ENCODE results near the gene MEIS2. TPM values are rescaled to one million over a fixed set of nuclear protein-coding genes. Genes with fewer than 3 reads are reported as not detected.

Gene MEIS2
- total and polyA plus RNA-seq, 2 experiments from 2014 or later: 0.27 TPM; not detected in 1

GRCh38 chr15:37105029-37105428 is 4.7 kb upstream of the MEIS2 start:
- TF ChIP-seq ZNF331 (CRISPR knock-in tag; IDR thresholded peaks at IDR 0.05; ENCODE audit: low read depth) (no peak), EZH2 (IDR thresholded peaks at IDR 0.05; ENCODE audit: low read depth, unreplicated experiment) (peak; percentile 22), CREB1 (CRISPR knock-in tag; IDR thresholded peaks at IDR 0.05; ENCODE audit: low read depth) (no peak), STAT1 (IDR thresholded peaks at IDR 0.05; ENCODE audit: unreplicated experiment) (no peak), ZNF462 (CRISPR knock-in tag; IDR thresholded peaks at IDR 0.05) (no peak)
- no peak for DNase-seq (ENCODE audit: low spot score)
- no peak overlapping the region for H2AFZ ChIP-seq
- H3K27me3 ChIP-seq (ENCODE audit: insufficient read depth): peaks cover 82% of the 10 kb centered on the region
- ATAC-seq: no peak
- peaks cover 25% of the 10 kb centered on the region for H3F3A ChIP-seq (replicated peaks; ENCODE audit: low read depth)
- Mint-ChIP-seq H3K36me3 (ENCODE audit: low read depth) (no peaks in the 10 kb centered on the region), H3K27me3 (ENCODE audit: insufficient read depth, low read depth, poor library complexity) (peaks cover 97% of the 10 kb centered on the region), H3K4me1 (peaks cover 58% of the 10 kb centered on the region), H3K9me3 (no peaks in the 10 kb centered on the region; the same call in 1 of the 3 replicates), H3K27ac (no peak overlapping the region), H3K4me3 (no peak overlapping the region)
- H3K36me3 ChIP-seq (ENCODE audit: insufficient read depth): no peaks in the 10 kb centered on the region
- peaks cover 63% of the 10 kb centered on the region for H3K4me1 ChIP-seq (ENCODE audit: insufficient read depth)
- no peaks in the 10 kb centered on the region; the same call in 1 of the 2 replicates for H4K20me1 ChIP-seq (replicated peaks; ENCODE audit: insufficient read depth)
- no peak overlapping the region for H3K27ac ChIP-seq (ENCODE audit: low read depth)
- no peaks in the 10 kb centered on the region for H3K9me2 ChIP-seq (ENCODE audit: insufficient read depth)
- H3K79me2 ChIP-seq (replicated peaks; ENCODE audit: insufficient read depth): no peaks in the 10 kb centered on the region
- H3K4me3 ChIP-seq: no peak overlapping the region
- H3K4me2 ChIP-seq: peak overlapping the region; percentile 70

DNA sequence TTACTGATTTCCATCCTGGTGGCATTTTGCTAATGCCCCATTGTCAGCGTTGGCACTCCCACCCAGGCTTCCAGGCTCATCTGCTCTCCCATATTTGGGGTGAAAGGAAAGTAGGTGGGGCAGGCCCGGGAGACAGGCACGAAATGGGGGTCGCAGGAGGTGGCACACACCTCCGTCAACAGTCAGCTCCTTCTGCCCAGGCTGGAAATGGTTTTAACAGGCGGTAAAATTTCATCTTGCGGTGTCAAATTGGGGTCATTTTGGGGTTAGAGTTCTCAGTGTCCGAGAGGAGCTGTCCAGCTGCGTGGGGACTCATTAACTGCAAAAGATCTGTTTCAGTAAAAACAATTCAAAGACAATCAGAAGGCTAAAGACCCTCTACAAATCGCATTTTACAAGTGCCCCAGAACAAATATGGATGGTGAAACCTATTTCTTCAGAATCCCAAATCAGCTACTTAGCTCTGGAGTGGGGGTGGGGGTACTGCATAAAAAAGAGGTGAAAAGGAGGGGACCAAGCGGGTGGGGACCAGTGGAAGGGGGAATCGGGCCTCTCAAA is 4.2 kb upstream of the MEIS2 start:
- peaks cover 97% of the 10 kb centered on the region for H3K27me3 Mint-ChIP-seq (ENCODE audit: insufficient read depth, low read depth, poor library complexity)
- no peaks in the 10 kb centered on the region; the same call in 1 of the 3 replicates for H3K9me3 Mint-ChIP-seq
- H3F3A ChIP-seq (replicated peaks; ENCODE audit: low read depth): peaks cover 29% of the 10 kb centered on the region
- H3K36me3 Mint-ChIP-seq (ENCODE audit: low read depth): no peaks in the 10 kb centered on the region
- H2AFZ ChIP-seq: no peak overlapping the region
- H3K4me1 Mint-ChIP-seq: peaks cover 56% of the 10 kb centered on the region
- peaks cover 82% of the 10 kb centered on the region for H3K27me3 ChIP-seq (ENCODE audit: insufficient read depth)
- no peaks in the 10 kb centered on the region for H3K9me2 ChIP-seq (ENCODE audit: insufficient read depth)
- peak overlapping the region; percentile 7; the same call in 2 of the 3 replicates for H3K4me3 Mint-ChIP-seq
- no peaks in the 10 kb centered on the region for H3K36me3 ChIP-seq (ENCODE audit: insufficient read depth)
- H3K4me3 ChIP-seq: peak overlapping the region; percentile 42
- peak overlapping the region; percentile 70 for H3K4me2 ChIP-seq
- H4K20me1 ChIP-seq (replicated peaks; ENCODE audit: insufficient read depth): no peaks in the 10 kb centered on the region; the same call in 1 of the 2 replicates
- H3K27ac ChIP-seq (ENCODE audit: low read depth): no peak overlapping the region
- peaks cover 63% of the 10 kb centered on the region for H3K4me1 ChIP-seq (ENCODE audit: insufficient read depth)
- no peaks in the 10 kb centered on the region for H3K79me2 ChIP-seq (replicated peaks; ENCODE audit: insufficient read depth)
- no peak for ATAC-seq
- no peak for DNase-seq (ENCODE audit: low spot score)
- no peak overlapping the region for H3K27ac Mint-ChIP-seq
- TF ChIP-seq POLR2AphosphoS5 (IDR thresholded peaks at IDR 0.05; ENCODE audit: low read depth) (no peak), ZNF331 (CRISPR knock-in tag; IDR thresholded peaks at IDR 0.05; ENCODE audit: low read depth) (no peak), CREB1 (CRISPR knock-in tag; IDR thresholded peaks at IDR 0.05; ENCODE audit: low read depth) (no peak), CTCF (conservative IDR thresholded peaks at IDR 0.05; ENCODE audit: low read depth in 2 of 2) (no peak), ZNF114 (CRISPR knock-in tag; IDR thresholded peaks at IDR 0.05) (no peak)
- TF ChIP-seq, protein P1, sequence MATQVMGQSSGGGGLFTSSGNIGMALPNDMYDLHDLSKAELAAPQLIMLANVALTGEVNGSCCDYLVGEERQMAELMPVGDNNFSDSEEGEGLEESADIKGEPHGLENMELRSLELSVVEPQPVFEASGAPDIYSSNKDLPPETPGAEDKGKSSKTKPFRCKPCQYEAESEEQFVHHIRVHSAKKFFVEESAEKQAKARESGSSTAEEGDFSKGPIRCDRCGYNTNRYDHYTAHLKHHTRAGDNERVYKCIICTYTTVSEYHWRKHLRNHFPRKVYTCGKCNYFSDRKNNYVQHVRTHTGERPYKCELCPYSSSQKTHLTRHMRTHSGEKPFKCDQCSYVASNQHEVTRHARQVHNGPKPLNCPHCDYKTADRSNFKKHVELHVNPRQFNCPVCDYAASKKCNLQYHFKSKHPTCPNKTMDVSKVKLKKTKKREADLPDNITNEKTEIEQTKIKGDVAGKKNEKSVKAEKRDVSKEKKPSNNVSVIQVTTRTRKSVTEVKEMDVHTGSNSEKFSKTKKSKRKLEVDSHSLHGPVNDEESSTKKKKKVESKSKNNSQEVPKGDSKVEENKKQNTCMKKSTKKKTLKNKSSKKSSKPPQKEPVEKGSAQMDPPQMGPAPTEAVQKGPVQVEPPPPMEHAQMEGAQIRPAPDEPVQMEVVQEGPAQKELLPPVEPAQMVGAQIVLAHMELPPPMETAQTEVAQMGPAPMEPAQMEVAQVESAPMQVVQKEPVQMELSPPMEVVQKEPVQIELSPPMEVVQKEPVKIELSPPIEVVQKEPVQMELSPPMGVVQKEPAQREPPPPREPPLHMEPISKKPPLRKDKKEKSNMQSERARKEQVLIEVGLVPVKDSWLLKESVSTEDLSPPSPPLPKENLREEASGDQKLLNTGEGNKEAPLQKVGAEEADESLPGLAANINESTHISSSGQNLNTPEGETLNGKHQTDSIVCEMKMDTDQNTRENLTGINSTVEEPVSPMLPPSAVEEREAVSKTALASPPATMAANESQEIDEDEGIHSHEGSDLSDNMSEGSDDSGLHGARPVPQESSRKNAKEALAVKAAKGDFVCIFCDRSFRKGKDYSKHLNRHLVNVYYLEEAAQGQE (IDR thresholded peaks at IDR 0.05; ENCODE audit: unreplicated experiment): peak; percentile 34
